SU-DHL-6 (cell line): ENCODE measurements around the gene CSF1R.

ENCODE experiments used
- H2AFZ ChIP-seq: fragments of 200-600 bp; sonication (generic); 2 replicates; pipeline ENCODE4 v1.6.1; 2014; ENCODE audit warnings: low read depth, mild to moderate bottlenecking, moderate library complexity, mixed read lengths, antibody characterized with exemption, low read length; ENCODE audit not compliant: severe bottlenecking
- H3F3A ChIP-seq: fragments of 200-600 bp; shearing (Covaris generic); 2 replicates; pipeline ENCODE4 v1.6.0; 2016; ENCODE audit warnings: antibody characterized with exemption, mild to moderate bottlenecking; ENCODE audit not compliant: insufficient read depth
- H3K27ac ChIP-seq: fragments of 200-600 bp; sonication (generic); 2 replicates; pipeline ENCODE4 v1.5.1; 2016; ENCODE audit warnings: low read depth, mild to moderate bottlenecking, low read length, moderate library complexity, mixed read lengths
- H3K27me3 ChIP-seq: fragments of 200-600 bp; sonication (generic), shearing (Covaris generic); 2 replicates; pipeline ENCODE4 v1.6.0; 2014; ENCODE audit warnings: mild to moderate bottlenecking, low read length
- H3K36me3 ChIP-seq: fragments of 200-600 bp; sonication (generic); 2 replicates; pipeline ENCODE4 v1.6.1; 2014; ENCODE audit warnings: mild to moderate bottlenecking, low read length, mixed read lengths
- H3K4me2 ChIP-seq: fragments of 300-600, 200-600 bp; shearing (Covaris generic), sonication (generic); 2 replicates; pipeline ENCODE4 v1.6.0; 2014; ENCODE audit warnings: low read length, low read depth, mild to moderate bottlenecking; ENCODE audit not compliant: poor library complexity, severe bottlenecking
- H3K4me3 ChIP-seq: fragments of 200-600 bp; sonication (generic); 2 replicates; pipeline ENCODE4 v1.5.1; 2014; ENCODE audit warnings: antibody characterized with exemption, low read length, mild to moderate bottlenecking, mixed read lengths; ENCODE audit not compliant: insufficient read depth, poor library complexity, severe bottlenecking
- H3K79me2 ChIP-seq: fragments of 200-600 bp; sonication (generic); 2 replicates; pipeline ENCODE4 v1.6.1; 2014; ENCODE audit warnings: mild to moderate bottlenecking, low read length, moderate library complexity; ENCODE audit not compliant: insufficient read depth
- H3K9ac ChIP-seq: fragments of 200-600 bp; sonication (generic); 2 replicates; pipeline ENCODE4 v1.7.0; 2014; ENCODE audit warnings: mild to moderate bottlenecking, low read length
- H3K9me2 ChIP-seq: fragments of 200-600 bp; sonication (generic); replicated peaks from 2 replicates; pipeline ENCODE4 v1.6.1; 2014; ENCODE audit warnings: low read length; ENCODE audit not compliant: insufficient read depth
- H3K9me3 ChIP-seq: fragments of 200-600 bp; sonication (generic); 2 replicates; pipeline ENCODE4 v1.6.1; 2014; ENCODE audit warnings: low read length, mixed read lengths; ENCODE audit not compliant: insufficient read depth
- H4K20me1 ChIP-seq: fragments of 200-600 bp; sonication (generic); 2 replicates; pipeline ENCODE4 v1.6.1; 2014; ENCODE audit warnings: low read depth, mild to moderate bottlenecking, antibody characterized with exemption, low read length, moderate library complexity, mixed read lengths
- EZH2phosphoT487 ChIP-seq: fragments of 200-600 bp; sonication (generic), shearing (Covaris generic); conservative IDR thresholded peaks from 2 replicates; pipeline ENCODE4 v1.6.1; 2018; ENCODE audit warnings: mild to moderate bottlenecking, antibody characterized with exemption, low read length, moderate library complexity, mixed read lengths
- TF ChIP-seq, protein P1 (sequence below): fragments of 200-600 bp; sonication (generic); IDR thresholded peaks from one replicate; pipeline ENCODE4 v1.5.1; 2017; ENCODE audit warnings: antibody characterized with exemption, mild to moderate bottlenecking, low read length, moderate library complexity; ENCODE audit not compliant: insufficient read depth, poor library complexity, severe bottlenecking

Gene CSF1R

DNA sequence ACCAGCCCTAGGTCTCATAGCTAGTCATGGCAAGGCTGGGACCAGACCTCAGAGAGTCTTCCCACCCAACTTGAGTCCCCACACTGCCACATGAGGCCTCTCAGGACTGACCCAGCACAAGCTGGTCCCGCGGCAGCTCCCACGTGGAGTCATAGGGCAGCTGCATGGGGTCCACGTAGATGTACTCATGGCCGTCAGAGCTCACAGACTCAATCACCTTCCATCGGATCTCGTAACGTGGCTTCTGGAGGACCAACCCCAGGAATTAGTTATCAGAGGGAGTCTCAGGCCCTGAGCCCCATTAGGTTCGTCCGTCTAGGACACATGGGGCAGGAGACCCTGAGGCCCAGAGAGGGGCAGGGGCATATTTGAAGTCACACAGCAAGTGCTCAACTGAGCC lies 39.0 kb upstream of the CSF1R start:
- no peak overlapping the region for H3K4me2 ChIP-seq
- no peaks in the 10 kb centered on the region for H3F3A ChIP-seq
- no peak overlapping the region for H3K9ac ChIP-seq
- H3K27me3 ChIP-seq, result no peaks in the 10 kb centered on the region
- no peak overlapping the region for H3K27ac ChIP-seq
- no peaks in the 10 kb centered on the region for H3K36me3 ChIP-seq
- H4K20me1 ChIP-seq, result no peaks in the 10 kb centered on the region
- TF ChIP-seq EZH2phosphoT487, result no peak
- TF ChIP-seq, protein P1, sequence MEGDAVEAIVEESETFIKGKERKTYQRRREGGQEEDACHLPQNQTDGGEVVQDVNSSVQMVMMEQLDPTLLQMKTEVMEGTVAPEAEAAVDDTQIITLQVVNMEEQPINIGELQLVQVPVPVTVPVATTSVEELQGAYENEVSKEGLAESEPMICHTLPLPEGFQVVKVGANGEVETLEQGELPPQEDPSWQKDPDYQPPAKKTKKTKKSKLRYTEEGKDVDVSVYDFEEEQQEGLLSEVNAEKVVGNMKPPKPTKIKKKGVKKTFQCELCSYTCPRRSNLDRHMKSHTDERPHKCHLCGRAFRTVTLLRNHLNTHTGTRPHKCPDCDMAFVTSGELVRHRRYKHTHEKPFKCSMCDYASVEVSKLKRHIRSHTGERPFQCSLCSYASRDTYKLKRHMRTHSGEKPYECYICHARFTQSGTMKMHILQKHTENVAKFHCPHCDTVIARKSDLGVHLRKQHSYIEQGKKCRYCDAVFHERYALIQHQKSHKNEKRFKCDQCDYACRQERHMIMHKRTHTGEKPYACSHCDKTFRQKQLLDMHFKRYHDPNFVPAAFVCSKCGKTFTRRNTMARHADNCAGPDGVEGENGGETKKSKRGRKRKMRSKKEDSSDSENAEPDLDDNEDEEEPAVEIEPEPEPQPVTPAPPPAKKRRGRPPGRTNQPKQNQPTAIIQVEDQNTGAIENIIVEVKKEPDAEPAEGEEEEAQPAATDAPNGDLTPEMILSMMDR, result no peak
- no peak overlapping the region for H2AFZ ChIP-seq
- H3K79me2 ChIP-seq, result no peaks in the 10 kb centered on the region
- no peaks in the 10 kb centered on the region for H3K9me2 ChIP-seq
- H3K9me3 ChIP-seq, result no peaks in the 10 kb centered on the region
- no peak overlapping the region for H3K4me3 ChIP-seq

DNA sequence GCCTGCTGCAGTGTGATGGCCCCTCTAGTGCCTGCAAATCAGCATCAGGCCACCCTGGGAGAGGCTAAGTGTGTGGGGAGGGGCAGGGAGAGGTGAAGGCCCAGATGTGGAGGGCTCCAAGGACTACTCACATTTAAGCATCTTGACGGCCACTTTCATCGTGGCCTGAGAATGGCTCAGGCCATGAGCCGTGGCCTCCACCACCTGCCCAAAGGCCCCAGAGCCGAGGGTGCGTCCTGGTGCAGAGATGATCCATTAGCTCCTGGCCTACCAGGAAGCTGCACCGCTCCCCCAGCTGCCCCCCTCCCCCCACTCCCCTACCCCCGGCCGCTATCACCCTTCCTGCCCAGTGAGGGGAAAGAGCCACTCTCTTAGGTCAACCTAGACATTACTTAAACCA lies 38.2 kb upstream of the CSF1R start:
- H3K9ac ChIP-seq, result no peak overlapping the region

DNA sequence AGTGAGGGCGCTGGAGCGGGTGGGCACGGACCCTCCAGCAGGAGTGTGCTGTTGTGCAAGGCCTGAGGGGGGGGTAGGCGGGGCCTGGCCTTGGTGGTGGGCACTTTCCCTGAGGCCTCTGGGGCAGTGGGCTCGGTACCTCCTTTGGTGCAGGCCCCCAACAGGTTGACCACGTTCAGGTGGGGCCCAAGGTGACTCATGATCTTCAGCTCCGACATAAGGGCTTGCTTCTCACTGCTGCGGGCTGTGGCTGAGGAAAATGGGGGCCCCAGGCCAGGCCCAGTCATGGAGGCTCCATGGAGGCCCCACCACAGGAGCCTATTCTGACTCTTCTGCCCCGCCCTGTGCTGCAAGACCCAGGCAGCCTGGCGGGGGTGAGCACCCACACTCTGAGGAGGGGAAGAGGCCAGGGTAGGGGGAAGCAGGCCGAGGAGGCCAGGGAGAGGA lies 37.8 kb upstream of the CSF1R start:
- Histone ChIP-seq H3K27ac (no peak overlapping the region), H3K9ac (no peak overlapping the region), H3K4me3 (no peak overlapping the region), H4K20me1 (no peaks in the 10 kb centered on the region), H3F3A (no peaks in the 10 kb centered on the region), H3K9me3 (no peaks in the 10 kb centered on the region), H3K79me2 (no peaks in the 10 kb centered on the region), H3K36me3 (no peaks in the 10 kb centered on the region), H3K9me2 (no peaks in the 10 kb centered on the region), H3K27me3 (no peaks in the 10 kb centered on the region), H2AFZ (no peak overlapping the region), H3K4me2 (no peak overlapping the region)
- no peak for TF ChIP-seq EZH2phosphoT487
- TF ChIP-seq, protein P1, result no peak

More for the DNA sequence above, 38.2 kb upstream of the CSF1R start:
- Histone ChIP-seq H3K9me2 (no peaks in the 10 kb centered on the region), H3K27me3 (no peaks in the 10 kb centered on the region), H4K20me1 (no peaks in the 10 kb centered on the region), H3K79me2 (no peaks in the 10 kb centered on the region), H3F3A (no peaks in the 10 kb centered on the region), H3K36me3 (no peaks in the 10 kb centered on the region), H3K4me2 (no peak overlapping the region), H2AFZ (no peak overlapping the region), H3K27ac (no peak overlapping the region), H3K9me3 (no peaks in the 10 kb centered on the region), H3K4me3 (no peak overlapping the region)
- TF ChIP-seq EZH2phosphoT487, result no peak
- TF ChIP-seq, protein P1, result no peak

DNA sequence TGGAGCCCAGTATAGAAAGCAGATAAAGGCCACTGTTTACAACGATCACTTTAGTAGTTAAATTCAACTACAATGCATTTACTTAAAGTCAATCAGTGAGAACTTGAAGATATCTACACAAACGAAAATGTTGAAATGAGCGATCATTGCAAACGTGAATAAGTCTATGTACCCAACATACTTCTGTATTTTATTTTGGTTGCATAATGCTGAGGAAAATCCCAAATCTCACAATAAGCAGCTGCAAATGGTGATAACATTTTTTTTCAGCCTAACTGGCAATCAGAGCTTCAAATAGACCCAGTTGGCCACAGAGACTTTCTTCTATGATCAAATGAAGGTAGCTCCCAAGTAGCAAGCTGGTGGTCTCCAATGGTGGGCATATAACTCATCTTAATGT lies 37.2 kb upstream of the CSF1R start:
- Histone ChIP-seq H3K9me3 (no peaks in the 10 kb centered on the region), H2AFZ (no peak overlapping the region), H3K27me3 (no peaks in the 10 kb centered on the region)

More for the DNA sequence above, 37.2 kb upstream of the CSF1R start:
- H3K79me2 ChIP-seq, result no peaks in the 10 kb centered on the region
- no peaks in the 10 kb centered on the region for H3K36me3 ChIP-seq
- no peak overlapping the region for H3K27ac ChIP-seq
- H3K4me2 ChIP-seq, result no peak overlapping the region
- H4K20me1 ChIP-seq, result no peaks in the 10 kb centered on the region
- TF ChIP-seq, protein P1, result no peak
- TF ChIP-seq EZH2phosphoT487, result no peak
- H3F3A ChIP-seq, result no peaks in the 10 kb centered on the region
- no peaks in the 10 kb centered on the region for H3K9me2 ChIP-seq
- H3K4me3 ChIP-seq, result no peak overlapping the region
- H3K9ac ChIP-seq, result no peak overlapping the region
